NCI-H2029 (cell line): ENCODE measurements around the gene GGTA1.
A peak's percentile ranks its signal among the peaks of the same experiment; 100 is the strongest.
"Not testable (repeated sequence)": the region's sequence is repeated elsewhere in the genome, so short reads cannot be mapped to it uniquely, and the experiment has no call there.

Experiments
- DNase-seq: peaks from one replicate; lab custom pipeline; 2025; lab: John Stamatoyannopoulos, UW

The GGTA1 gene

GRCh38 chr9:121499427-121500164 lies at the start of gene GGTA1:
TSS of gene GGTA1 (minus strand) at chr9:121499844. CDS start at chr9:121467922, 31,922 bp downstream.
- DNase-seq = peak; percentile 34

- no peak for DNase-seq
Measured at GRCh38 chr9:121548666-121549065, 49.0 kb upstream of the GGTA1 start.

GRCh38 chr9:121545875-121546423 lies 46.3 kb upstream of the GGTA1 start:
- DNase-seq = peak; percentile 92

GRCh38 chr9:121545150-121545874 lies 45.7 kb upstream of the GGTA1 start:
- no peak for DNase-seq

- no peak for DNase-seq
Measured at GRCh38 chr9:121542025-121542424, 42.4 kb upstream of the GGTA1 start.

GRCh38 chr9:121541256-121541655 lies 41.6 kb upstream of the GGTA1 start:
- no peak for DNase-seq

- peak; percentile 13 for DNase-seq
Measured at GRCh38 chr9:121538221-121538620, 38.6 kb upstream of the GGTA1 start.

GRCh38 chr9:121537283-121537682 lies 37.6 kb upstream of the GGTA1 start:
- DNase-seq = no peak

GRCh38 chr9:121532881-121533280 lies 33.2 kb upstream of the GGTA1 start:
- no peak for DNase-seq

- peak; percentile 91 for DNase-seq
Measured at GRCh38 chr9:121529237-121529987, 29.8 kb upstream of the GGTA1 start.

- no peak for DNase-seq
Measured at GRCh38 chr9:121528642-121529041, 29.0 kb upstream of the GGTA1 start.

GRCh38 chr9:121527371-121527770 lies 27.7 kb upstream of the GGTA1 start:
- DNase-seq = no peak

- DNase-seq = not testable (repeated sequence)
Measured at GRCh38 chr9:121519688-121520087, 20.0 kb upstream of the GGTA1 start.

GRCh38 chr9:121518634-121519033 lies 19.0 kb upstream of the GGTA1 start:
- no peak for DNase-seq

- DNase-seq = not testable (repeated sequence)
Measured at GRCh38 chr9:121513166-121513565, 13.5 kb upstream of the GGTA1 start.

- DNase-seq = no peak
Measured at GRCh38 chr9:121510766-121511550, 11.3 kb upstream of the GGTA1 start.

- no peak for DNase-seq
Measured at GRCh38 chr9:121509180-121509579, 9.5 kb upstream of the GGTA1 start.

GRCh38 chr9:121508415-121508814 lies 8.8 kb upstream of the GGTA1 start:
- peak; percentile 39 for DNase-seq

GRCh38 chr9:121505903-121506735 lies 6.5 kb upstream of the GGTA1 start:
- no peak for DNase-seq

- no peak for DNase-seq
Measured at GRCh38 chr9:121503444-121503843, 3.8 kb upstream of the GGTA1 start.

GRCh38 chr9:121500165-121500478 lies 478 bp upstream of the GGTA1 start:
- DNase-seq = no peak
